ENCODE results near the gene AMBRA1. TPM values are rescaled to one million over a fixed set of nuclear protein-coding genes. Genes with fewer than 3 reads are reported as not detected.
"Not testable (repeated sequence)": the region's sequence is repeated elsewhere in the genome, so short reads cannot be mapped to it uniquely, and the experiment has no call there.

AMBRA1 gene
- total RNA-seq, 4 donors from 2014 or later: 20.0 to 28.9 (median 26.0) TPM

- DNase-seq (ENCODE audit: extremely low spot score): no peak
- intact Hi-C loops (cut with DNase I): no loop called here
- Histone ChIP-seq H3K36me3 (no peaks in the 10 kb centered on the region), H3K4me1 (peaks cover 34 to 53% (median 50%) of the 10 kb centered on the region in 4 donors), H3K4me3 (no peak overlapping the region), H3K9me3 (no peaks in the 10 kb centered on the region), H3K27me3 (no peaks in the 10 kb centered on the region), H3K27ac (replicated peaks in 1 of 4) (no peak overlapping the region)
- WGBS: 80% methylated on average over 5 of the region's 5 CpGs
- TF ChIP-seq CTCF (IDR thresholded peaks at IDR 0.05) (no peak), EP300 (IDR thresholded peaks at IDR 0.05) (no peak), POLR2A (IDR thresholded peaks at IDR 0.05; ENCODE audit: low read depth) (no peak), POLR2AphosphoS5 (IDR thresholded peaks at IDR 0.05) (no peak)
Observed at GRCh38 chr11:46588131-46588530, 5.7 kb downstream of the AMBRA1 start.

GRCh38 chr11:46583513-46583912 is 10.3 kb downstream of the AMBRA1 start:
- peaks cover 0 to 14% (median 8%) of the 10 kb centered on the region in 4 donors for H3K4me1 ChIP-seq
- H3K27me3 ChIP-seq; H3K36me3 ChIP-seq; H3K4me3 ChIP-seq; H3K27ac ChIP-seq (replicated peaks in 1 of 4); DNase-seq (ENCODE audit: extremely low spot score); H3K9me3 ChIP-seq; intact Hi-C loops (cut with DNase I): not testable (repeated sequence)
- WGBS: 91% methylated on average over 1 of the region's 1 CpG

- Histone ChIP-seq H3K36me3 (no peaks in the 10 kb centered on the region), H3K27me3 (no peaks in the 10 kb centered on the region), H3K4me1 (peaks cover 0 to 10% (median 0%) of the 10 kb centered on the region in 4 donors), H3K27ac (replicated peaks in 1 of 4) (no peak overlapping the region), H3K4me3 (no peak overlapping the region), H3K9me3 (no peaks in the 10 kb centered on the region)
- no peak for DNase-seq (ENCODE audit: extremely low spot score)
- WGBS: 95% methylated on average over 5 of the region's 5 CpGs
- intact Hi-C loops (cut with DNase I): no loop called here
- TF ChIP-seq POLR2A (IDR thresholded peaks at IDR 0.05; ENCODE audit: low read depth) (no peak), POLR2AphosphoS5 (IDR thresholded peaks at IDR 0.05) (no peak)
Observed at GRCh38 chr11:46582588-46582987, 11.2 kb downstream of the AMBRA1 start.

GRCh38 chr11:46577058-46577457 is 16.8 kb downstream of the AMBRA1 start:
- no peaks in the 10 kb centered on the region for H3K9me3 ChIP-seq
- H3K27ac ChIP-seq (replicated peaks in 1 of 4): no peak overlapping the region
- DNase-seq (ENCODE audit: extremely low spot score): no peak
- no peak overlapping the region for H3K4me3 ChIP-seq
- no peaks in the 10 kb centered on the region for H3K27me3 ChIP-seq
- 97% methylated on average over 1 of the region's 1 CpG for WGBS
- peaks cover 0 to 2% (median 0%) of the 10 kb centered on the region in 4 donors for H3K36me3 ChIP-seq
- TF ChIP-seq CTCF (IDR thresholded peaks at IDR 0.05): no peak
- no peak for TF ChIP-seq POLR2A (IDR thresholded peaks at IDR 0.05; ENCODE audit: low read depth)
- intact Hi-C loops (cut with DNase I): no loop called here
- peaks cover 5 to 27% (median 7%) of the 10 kb centered on the region in 4 donors for H3K4me1 ChIP-seq

GRCh38 chr11:46574656-46575055 is 19.2 kb downstream of the AMBRA1 start:
- intact Hi-C loops (cut with DNase I): no loop called here
- no peak overlapping the region for H3K27ac ChIP-seq (replicated peaks in 1 of 4)
- whole genome bisulfite sequencing: 24% methylated on average over 1 of the region's 1 CpG
- no peaks in the 10 kb centered on the region for H3K9me3 ChIP-seq
- H3K4me3 ChIP-seq: no peak overlapping the region
- H3K27me3 ChIP-seq: no peaks in the 10 kb centered on the region
- TF ChIP-seq CTCF (IDR thresholded peaks at IDR 0.05) (no peak), POLR2A (IDR thresholded peaks at IDR 0.05; ENCODE audit: low read depth) (no peak), POLR2AphosphoS5 (IDR thresholded peaks at IDR 0.05) (no peak), EP300 (IDR thresholded peaks at IDR 0.05) (no peak)
- DNase-seq (ENCODE audit: extremely low spot score): no peak
- H3K4me1 ChIP-seq: peaks cover 10 to 36% (median 21%) of the 10 kb centered on the region in 4 donors
- H3K36me3 ChIP-seq: peaks cover 0 to 2% (median 0%) of the 10 kb centered on the region in 4 donors

GRCh38 chr11:46570790-46571398 is 22.9 kb downstream of the AMBRA1 start:
- 53% methylated on average over 2 of the region's 2 CpGs for WGBS
- Histone ChIP-seq H3K4me1 (peaks cover 10 to 28% (median 21%) of the 10 kb centered on the region in 4 donors), H3K4me3 (no peak overlapping the region), H3K36me3 (peaks cover 0 to 2% (median 0%) of the 10 kb centered on the region in 4 donors), H3K27me3 (no peaks in the 10 kb centered on the region), H3K27ac (replicated peaks in 1 of 4) (no peak overlapping the region), H3K9me3 (no peaks in the 10 kb centered on the region)
- no peak for DNase-seq (ENCODE audit: extremely low spot score)
- intact Hi-C loops (cut with DNase I): no loop called here
- TF ChIP-seq POLR2AphosphoS5 (IDR thresholded peaks at IDR 0.05): no peak
- no peak for TF ChIP-seq POLR2A (IDR thresholded peaks at IDR 0.05; ENCODE audit: low read depth)
- no peak for TF ChIP-seq CTCF (IDR thresholded peaks at IDR 0.05)
- no peak for TF ChIP-seq EP300 (IDR thresholded peaks at IDR 0.05)
